Mesodermal cell (in vitro differentiated cells): ENCODE measurements around the gene TTC21B.

Experiments
- H3K27ac ChIP-seq: 2 replicates; pipeline ENCODE4 v1.7.0; 2013; ENCODE audit warnings: mild to moderate bottlenecking, low read depth, low read length, moderate library complexity; ENCODE audit not compliant: severe bottlenecking
- H3K36me3 ChIP-seq: 2 replicates; pipeline ENCODE4 v1.7.1; 2013; ENCODE audit warnings: mild to moderate bottlenecking, low read length, moderate library complexity; ENCODE audit not compliant: control insufficient read depth, insufficient read depth
- H3K4me1 ChIP-seq: one replicate; pipeline ENCODE4 v1.7.1; 2013; ENCODE audit warnings: mild to moderate bottlenecking, low read length; ENCODE audit not compliant: insufficient read depth, control insufficient read depth, poor library complexity, severe bottlenecking
- H3K4me3 ChIP-seq: 2 replicates; pipeline ENCODE4 v1.7.0; 2013; ENCODE audit warnings: low read length, control low read depth, mild to moderate bottlenecking; ENCODE audit not compliant: insufficient read depth, poor library complexity, severe bottlenecking; ENCODE audit errors: extremely low read depth
- H3K9me3 ChIP-seq: 2 replicates; pipeline ENCODE4 v1.7.1; 2013; ENCODE audit warnings: mild to moderate bottlenecking, low read length, moderate library complexity; ENCODE audit not compliant: control insufficient read depth
- WGBS, 2 experiments: methylation state at CpG; one replicate each; pipeline ENCODE4 v1.1.5; 2013; ENCODE audit warnings: missing lambda C conversion rate in 2 of 2; ENCODE audit not compliant: insufficient coverage in 2 of 2; 5-methylcytosine and 5-hydroxymethylcytosine counted together

TTC21B gene

DNA sequence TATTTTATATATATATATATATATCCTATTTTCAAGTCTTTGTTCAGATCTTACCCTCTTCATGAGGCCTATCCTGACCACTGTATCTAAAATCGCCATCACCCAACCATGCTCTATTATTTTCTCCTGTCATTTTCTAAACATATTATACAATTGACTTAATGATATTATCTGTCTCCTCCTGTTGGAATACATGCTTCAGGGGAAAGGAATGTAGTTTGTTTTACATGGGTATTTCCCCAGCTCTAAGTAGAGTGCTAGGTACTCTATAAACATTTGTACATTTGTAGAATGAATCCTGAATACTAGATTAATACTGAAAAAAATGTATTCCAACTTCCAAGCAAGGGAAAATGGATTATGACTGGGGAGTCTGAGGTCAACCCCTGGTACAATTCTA is 26.2 kb downstream of the TTC21B start:
- no CpG with 5 or more reads among the region's 1 CpG for WGBS, 2 experiments
- no peaks in the 10 kb centered on the region for H3K4me1 ChIP-seq
- peaks cover 38% of the 10 kb centered on the region for H3K36me3 ChIP-seq
- H3K4me3 ChIP-seq = no peak overlapping the region
- H3K27ac ChIP-seq = no peak overlapping the region
- H3K9me3 ChIP-seq = no peaks in the 10 kb centered on the region

DNA sequence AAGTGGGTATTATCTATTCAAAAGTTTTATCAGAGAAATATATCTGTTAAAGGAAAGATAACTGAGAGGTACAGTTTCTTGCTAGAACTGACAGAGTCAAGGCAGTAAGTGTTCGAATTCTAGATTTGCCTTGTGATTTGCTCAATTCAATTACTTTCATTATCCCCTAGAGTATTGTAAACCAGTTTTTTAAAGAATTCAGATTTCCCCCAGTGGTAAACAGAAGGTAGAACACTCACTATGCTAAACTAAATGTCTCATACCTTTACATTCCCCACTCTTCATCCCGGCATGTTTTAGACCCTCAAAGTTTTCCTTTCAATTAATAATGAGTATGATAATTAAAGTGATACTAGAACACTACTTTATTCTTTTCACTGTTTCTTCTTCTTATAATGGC is 28.6 kb downstream of the TTC21B start:
- Histone ChIP-seq H3K4me1 (no peaks in the 10 kb centered on the region), H3K9me3 (no peaks in the 10 kb centered on the region), H3K4me3 (no peak overlapping the region), H3K27ac (no peak overlapping the region), H3K36me3 (peaks cover 27% of the 10 kb centered on the region)
- no CpG with 5 or more reads among the region's 2 CpGs for WGBS, 2 experiments

DNA sequence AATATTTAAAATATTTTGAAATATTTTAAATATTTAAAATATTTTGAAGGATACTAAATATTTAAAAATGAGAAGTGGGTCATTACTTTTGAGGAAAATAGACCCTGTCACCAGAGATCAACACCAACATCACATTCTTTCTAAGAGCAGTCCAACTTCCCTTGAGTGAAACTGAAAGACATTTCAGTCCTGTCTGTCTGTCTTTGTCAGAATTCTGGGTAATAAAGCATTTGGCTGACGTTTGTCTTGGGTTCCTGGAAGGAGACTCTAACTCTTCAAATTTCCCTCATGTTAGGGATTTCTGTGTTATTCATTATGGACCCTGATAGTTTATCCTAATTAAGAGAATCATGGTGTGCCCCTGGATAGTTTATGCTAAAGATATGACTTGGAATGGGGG is 32.8 kb downstream of the TTC21B start:
- no peak overlapping the region for H3K4me3 ChIP-seq
- WGBS, 2 experiments = no CpG with 5 or more reads among the region's 1 CpG
- no peaks in the 10 kb centered on the region for H3K4me1 ChIP-seq
- peaks cover 25% of the 10 kb centered on the region for H3K36me3 ChIP-seq
- H3K9me3 ChIP-seq = no peaks in the 10 kb centered on the region
- H3K27ac ChIP-seq = no peak overlapping the region

DNA sequence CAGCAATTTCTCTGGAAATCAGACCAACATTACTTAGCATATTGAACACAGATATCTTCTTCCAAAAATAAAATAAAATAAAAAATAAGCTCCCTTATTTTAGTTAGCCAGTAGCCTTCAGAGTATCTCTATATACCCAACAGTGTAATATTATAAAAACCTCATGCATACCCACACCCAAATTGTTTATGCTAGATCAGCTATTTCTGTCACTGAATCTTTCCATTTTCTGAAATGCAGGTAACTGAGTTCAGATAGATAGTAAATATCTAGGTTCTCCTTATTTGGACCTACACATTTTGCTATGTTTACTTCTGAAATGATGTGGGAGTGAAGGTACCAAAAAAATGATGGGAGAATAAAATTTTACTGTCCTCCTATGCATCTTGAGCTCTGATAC is 39.9 kb downstream of the TTC21B start:
- Histone ChIP-seq H3K4me1 (no peaks in the 10 kb centered on the region), H3K9me3 (no peaks in the 10 kb centered on the region), H3K36me3 (peaks cover 32% of the 10 kb centered on the region), H3K27ac (no peak overlapping the region), H3K4me3 (no peak overlapping the region)

- Histone ChIP-seq H3K4me3 (no peak overlapping the region), H3K36me3 (peaks cover 31% of the 10 kb centered on the region), H3K9me3 (no peaks in the 10 kb centered on the region), H3K4me1 (no peaks in the 10 kb centered on the region), H3K27ac (no peak overlapping the region)
- 86% methylated on average over 1 of the region's 2 CpGs; no CpG with 5 or more reads in 1 of the 2 experiments for whole genome bisulfite sequencing, 2 experiments
Observed at GRCh38 chr2:165911981-165912380, 41.6 kb downstream of the TTC21B start.

DNA sequence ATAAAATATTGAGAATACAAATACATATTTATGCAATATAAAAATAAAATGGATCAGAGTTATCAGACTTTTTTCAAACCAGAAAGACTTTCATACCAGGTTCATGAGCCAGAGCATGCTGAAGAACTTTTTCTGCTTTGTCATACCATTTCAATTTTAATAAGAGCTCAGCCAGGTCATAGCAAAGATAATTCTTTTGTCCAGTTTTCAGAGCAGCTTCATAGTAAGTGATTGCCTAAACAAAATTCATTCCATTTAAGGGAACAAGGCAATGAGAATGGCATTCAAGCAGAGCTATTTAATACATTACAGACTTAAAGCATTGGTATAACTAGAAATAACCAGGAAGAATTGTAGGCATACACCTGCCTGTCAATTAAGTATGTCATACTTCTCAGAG is 42.3 kb downstream of the TTC21B start:
- no peaks in the 10 kb centered on the region for H3K4me1 ChIP-seq

DNA sequence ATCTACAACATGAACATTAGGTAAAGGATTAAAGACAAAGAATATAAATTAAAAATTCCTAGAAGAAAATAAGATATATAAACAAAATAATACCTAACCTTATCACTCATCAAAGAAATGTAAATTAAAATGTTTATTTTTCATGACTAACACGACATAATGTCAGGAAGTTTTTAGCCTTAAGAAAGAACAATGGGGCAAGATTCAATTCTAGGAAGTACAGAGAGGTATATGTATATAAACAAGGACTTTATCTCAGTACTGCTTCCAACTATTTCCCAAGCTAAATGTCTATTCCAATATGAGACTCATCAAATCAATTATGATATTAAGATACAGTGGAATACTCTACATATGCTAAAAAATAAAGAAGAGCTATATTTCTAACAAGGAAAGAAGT is 44.1 kb downstream of the TTC21B start:
- no peak overlapping the region for H3K27ac ChIP-seq
- no peaks in the 10 kb centered on the region for H3K9me3 ChIP-seq
- no peak overlapping the region for H3K4me3 ChIP-seq
- H3K36me3 ChIP-seq = peaks cover 13% of the 10 kb centered on the region
- WGBS, 2 experiments = no CpG with 5 or more reads among the region's 1 CpG
- no peaks in the 10 kb centered on the region for H3K4me1 ChIP-seq

More for the DNA sequence above, 42.3 kb downstream of the TTC21B start:
- Histone ChIP-seq H3K27ac (no peak overlapping the region), H3K4me3 (no peak overlapping the region), H3K36me3 (peaks cover 26% of the 10 kb centered on the region), H3K9me3 (no peaks in the 10 kb centered on the region)

DNA sequence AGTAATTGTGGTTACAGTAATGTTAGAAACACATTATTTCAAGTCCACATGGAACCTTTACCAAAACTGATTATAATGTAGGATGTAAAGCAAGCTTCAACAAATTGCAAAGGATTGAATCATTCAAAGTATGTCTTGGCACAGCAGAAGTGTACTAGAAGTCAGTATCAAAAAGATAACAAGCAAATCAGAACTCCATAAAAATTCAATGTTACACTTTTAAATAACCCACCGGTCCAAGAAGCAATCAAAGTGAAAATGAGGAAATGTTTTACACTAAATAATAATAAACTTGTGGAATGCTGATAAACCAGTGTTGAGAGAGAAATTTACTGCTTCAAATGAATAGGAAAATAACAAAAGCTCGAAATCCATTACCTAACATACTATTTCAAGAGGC is 47.7 kb downstream of the TTC21B start:
- no CpG with 5 or more reads among the region's 2 CpGs for WGBS, 2 experiments
- Histone ChIP-seq H3K36me3 (peaks cover 13% of the 10 kb centered on the region), H3K9me3 (no peaks in the 10 kb centered on the region), H3K27ac (no peak overlapping the region), H3K4me3 (no peak overlapping the region), H3K4me1 (no peaks in the 10 kb centered on the region)

DNA sequence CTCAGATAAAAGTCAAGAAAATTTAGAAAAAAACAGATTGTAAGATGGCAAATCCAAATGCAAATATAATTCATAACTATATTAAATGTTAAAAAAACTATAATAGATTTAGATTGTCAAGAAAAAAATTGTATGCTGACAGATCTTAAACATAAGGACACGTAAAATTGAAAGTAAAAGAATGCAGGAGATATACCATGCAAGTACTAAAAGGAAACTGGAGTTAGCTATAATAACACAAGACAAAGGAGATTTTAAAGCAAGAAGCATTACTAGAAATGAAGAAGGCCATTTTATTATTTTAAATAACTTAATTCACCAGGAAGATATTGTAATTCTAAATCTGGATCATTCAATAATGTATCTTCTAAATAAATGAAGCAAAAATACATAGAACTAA is 48.3 kb downstream of the TTC21B start:
- no peaks in the 10 kb centered on the region for H3K9me3 ChIP-seq
- WGBS, 2 experiments = no CpG with 5 or more reads among the region's 1 CpG
- no peak overlapping the region for H3K27ac ChIP-seq
- H3K4me1 ChIP-seq = no peaks in the 10 kb centered on the region
- H3K4me3 ChIP-seq = no peak overlapping the region
- H3K36me3 ChIP-seq = peaks cover 14% of the 10 kb centered on the region

DNA sequence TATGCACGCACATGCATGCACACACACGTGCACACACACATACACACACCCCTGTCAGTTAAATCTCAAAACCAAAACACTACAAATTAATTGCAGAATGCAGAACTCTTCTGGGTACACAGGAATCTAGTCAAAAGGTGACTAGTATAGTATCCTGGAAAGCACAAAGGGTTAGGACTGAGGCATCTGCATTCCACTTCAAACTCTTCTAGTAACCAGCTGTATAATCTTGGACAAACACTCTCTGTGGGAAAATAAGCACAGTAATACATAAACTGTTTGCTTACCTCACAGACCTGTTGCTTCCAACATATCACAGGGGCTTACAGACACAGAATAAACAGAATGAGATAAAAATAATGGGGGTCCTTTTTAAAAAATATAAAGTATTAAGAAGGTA is 49.1 kb downstream of the TTC21B start:
- no peaks in the 10 kb centered on the region for H3K9me3 ChIP-seq
- no peak overlapping the region for H3K27ac ChIP-seq
- H3K36me3 ChIP-seq = peaks cover 17% of the 10 kb centered on the region
- 100% methylated on average over 1 of the region's 2 CpGs; no CpG with 5 or more reads in 1 of the 2 experiments for WGBS, 2 experiments
- H3K4me1 ChIP-seq = no peaks in the 10 kb centered on the region
- H3K4me3 ChIP-seq = no peak overlapping the region

DNA sequence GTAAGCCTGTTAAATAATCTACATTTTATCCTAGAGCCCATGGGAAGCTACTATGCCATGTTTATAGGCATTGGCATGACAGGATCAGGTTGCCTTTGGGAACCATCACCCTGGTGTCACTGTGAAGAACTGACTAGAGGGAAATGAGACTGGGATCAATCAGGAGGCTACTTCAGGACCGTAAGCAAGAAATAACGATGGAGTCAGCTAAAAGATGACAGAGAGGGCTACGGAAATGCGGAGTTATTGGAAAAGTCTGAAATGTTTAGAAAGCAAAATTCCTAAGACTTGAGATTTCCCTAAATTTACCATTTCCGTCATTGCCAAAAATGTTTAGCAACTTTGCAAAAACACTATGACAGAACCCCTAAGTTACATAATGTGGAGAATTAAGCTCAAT is 50.2 kb downstream of the TTC21B start:
- 88 to 100% methylated on average over 3 of the region's 5 CpGs for WGBS, 2 experiments
- peaks cover 20% of the 10 kb centered on the region for H3K36me3 ChIP-seq
- H3K27ac ChIP-seq = no peak overlapping the region
- H3K4me3 ChIP-seq = no peak overlapping the region
- H3K9me3 ChIP-seq = no peaks in the 10 kb centered on the region
- no peaks in the 10 kb centered on the region for H3K4me1 ChIP-seq

DNA sequence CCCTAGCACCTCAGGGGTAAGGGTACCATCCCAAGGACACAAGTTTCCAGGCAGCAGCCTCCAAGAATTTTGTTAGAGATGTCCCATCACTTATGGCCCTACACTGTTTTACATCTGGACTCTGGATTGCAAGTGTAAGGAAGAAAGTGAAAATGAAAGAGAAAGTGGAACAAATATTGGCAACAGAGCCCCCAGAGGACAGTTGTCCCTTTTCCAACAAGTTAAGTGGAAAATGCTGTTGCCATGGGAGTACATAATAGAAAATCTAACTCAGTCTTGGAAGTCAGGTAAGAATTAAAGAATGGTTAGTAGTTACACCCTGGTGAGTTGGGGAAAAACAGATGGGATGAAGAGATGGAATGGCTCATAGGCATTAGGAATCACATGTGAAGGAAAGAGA is 50.6 kb downstream of the TTC21B start:
- Histone ChIP-seq H3K36me3 (peaks cover 25% of the 10 kb centered on the region), H3K27ac (no peak overlapping the region), H3K4me1 (no peaks in the 10 kb centered on the region), H3K4me3 (no peak overlapping the region), H3K9me3 (no peaks in the 10 kb centered on the region)
